Peyer's patch (tissue), 4 donors: Measurements from ENCODE around the gene WT1. TPM values are rescaled to one million over a fixed set of nuclear protein-coding genes. Genes with fewer than 3 reads are reported as not detected.

Experiments
- DNase-seq, 3 donors: peaks; one replicate each; pipeline ENCODE4 v3.0.0-alpha.2; 2017 to 2019
- H3K27ac ChIP-seq, 4 donors: fragments of 200-600 bp; sonication (generic); one replicate each; pipeline ENCODE4 v1.5.1; 2016 to 2019
- H3K27me3 ChIP-seq, 2 donors: fragments of 200-600 bp; sonication (generic); one replicate each; pipeline ENCODE4 v1.5.1; 2019
- H3K36me3 ChIP-seq, 3 donors: fragments of 200-600 bp; sonication (generic); one replicate each; pipeline ENCODE4 v1.5.1; 2016 to 2019
- H3K4me1 ChIP-seq, 4 donors: fragments of 200-600 bp; sonication (generic); one replicate each; pipeline ENCODE4 v1.5.1; 2016 to 2019
- H3K4me3 ChIP-seq, 4 donors: fragments of 200-600 bp; sonication (generic); 1 replicate in 3 of 4; 2 replicates in 1 of 4; pipeline ENCODE4 v1.5.1; 2016 to 2019; ENCODE audit warnings: mild to moderate bottlenecking in 1 of 4
- H3K9me3 ChIP-seq, 4 donors: fragments of 200-600 bp; sonication (generic); one replicate each; pipeline ENCODE4 v1.5.1; 2016 to 2019; ENCODE audit warnings: mild to moderate bottlenecking in 1 of 4
- CTCF ChIP-seq, 6 experiments: fragments of 450-650 bp in 4 of 6; fragments of 200-600 bp in 2 of 6; sonication (generic) in 1 of 6; IDR thresholded peaks; one replicate each; pipeline ENCODE4 v1.5.1; 2017 to 2019; ENCODE audit warnings: antibody characterized with exemption in 6 of 6, mild to moderate bottlenecking in 3 of 6, moderate library complexity in 1 of 6
- POLR2A ChIP-seq, 2 donors: fragments of 450-650 bp; IDR thresholded peaks; one replicate each; pipeline ENCODE4 v1.5.1; 2017; ENCODE audit warnings: antibody characterized with exemption in 2 of 2, mild to moderate bottlenecking in 2 of 2, moderate library complexity in 2 of 2
- total RNA-seq, 4 donors: library from RNA; depleted of rRNA; stranded (reverse); fragments of >200 nt; gene quantifications; one replicate each; pipeline ENCODE4 v1.1.0, GENCODE V29; 2016

WT1 gene
- total RNA-seq, 4 donors from 2014 or later, result not detected

GRCh38 chr11:32434356-32435151 lies 785 bp downstream of the WT1 start:
- Histone ChIP-seq H3K27me3 (peaks cover 0 to 70% of the 10 kb centered on the region in 2 donors), H3K36me3 (no peaks in the 10 kb centered on the region), H3K4me1 (peaks cover 0 to 32% (median 0%) of the 10 kb centered on the region in 4 donors), H3K27ac (no peak overlapping the region), H3K4me3 (peak overlapping the region in 2 of 4 donors; percentile 18 to 40), H3K9me3 (no peaks in the 10 kb centered on the region)
- no peak for DNase-seq
- TF ChIP-seq CTCF (IDR thresholded peaks at IDR 0.05) (no peak), POLR2A (IDR thresholded peaks at IDR 0.05) (no peak)

GRCh38 chr11:32433914-32434355 lies 1.4 kb downstream of the WT1 start:
- no peak for DNase-seq
- Histone ChIP-seq H3K27me3 (peaks cover 0 to 64% of the 10 kb centered on the region in 2 donors), H3K27ac (no peak overlapping the region), H3K36me3 (no peaks in the 10 kb centered on the region), H3K9me3 (no peaks in the 10 kb centered on the region), H3K4me3 (peak overlapping the region in 1 of 4 donors; percentile 21), H3K4me1 (peaks cover 0 to 27% (median 0%) of the 10 kb centered on the region in 4 donors)
- TF ChIP-seq CTCF (IDR thresholded peaks at IDR 0.05) (no peak), POLR2A (IDR thresholded peaks at IDR 0.05) (no peak)

- Histone ChIP-seq H3K4me1 (peaks cover 0 to 22% (median 0%) of the 10 kb centered on the region in 4 donors), H3K36me3 (no peaks in the 10 kb centered on the region), H3K4me3 (peak overlapping the region in 1 of 4 donors; percentile 21), H3K9me3 (no peaks in the 10 kb centered on the region), H3K27ac (no peak overlapping the region), H3K27me3 (peaks cover 0 to 64% of the 10 kb centered on the region in 2 donors)
- no peak for TF ChIP-seq POLR2A (IDR thresholded peaks at IDR 0.05)
- no peak for DNase-seq
These were observed 2.0 kb downstream of the WT1 start for GRCh38 chr11:32433101-32433913.

- no peak overlapping the region for H3K4me3 ChIP-seq
- H3K4me1 ChIP-seq, result peaks cover 0 to 22% (median 0%) of the 10 kb centered on the region in 4 donors
- no peaks in the 10 kb centered on the region for H3K36me3 ChIP-seq
- no peaks in the 10 kb centered on the region for H3K9me3 ChIP-seq
- TF ChIP-seq POLR2A (IDR thresholded peaks at IDR 0.05), result no peak
- TF ChIP-seq CTCF (IDR thresholded peaks at IDR 0.05), result no peak
- H3K27ac ChIP-seq, result no peak overlapping the region
- no peak for DNase-seq
- H3K27me3 ChIP-seq, result peaks cover 0 to 66% of the 10 kb centered on the region in 2 donors
These were observed 2.8 kb downstream of the WT1 start for GRCh38 chr11:32432565-32432964.

- Histone ChIP-seq H3K9me3 (no peaks in the 10 kb centered on the region), H3K36me3 (no peaks in the 10 kb centered on the region), H3K27me3 (peaks cover 0 to 57% of the 10 kb centered on the region in 2 donors), H3K27ac (no peak overlapping the region), H3K4me3 (no peak overlapping the region), H3K4me1 (peaks cover 0 to 16% (median 0%) of the 10 kb centered on the region in 4 donors)
- peak in 1 of 6 experiments; percentile 4 for TF ChIP-seq CTCF (IDR thresholded peaks at IDR 0.05)
- no peak for TF ChIP-seq POLR2A (IDR thresholded peaks at IDR 0.05)
- no peak for DNase-seq
These were observed 4.6 kb downstream of the WT1 start for GRCh38 chr11:32430568-32431381.
